Type B pancreatic cell (in vitro differentiated cells): Measurements from ENCODE around the gene EGLN3. TPM values are rescaled to one million over a fixed set of nuclear protein-coding genes. Genes with fewer than 3 reads are reported as not detected.
A peak's percentile ranks its signal among the peaks of the same experiment; 100 is the strongest.

Source experiments
- DNase-seq: peaks from one replicate; pipeline ENCODE4 v3.0.0; 2021; ENCODE audit warnings: mixed read lengths; ENCODE audit not compliant: unreplicated experiment; ENCODE audit errors: extremely low spot score
- H3K27ac Mint-ChIP-seq: 2 replicates; pipeline ENCODE4 v1.8.0; 2021; ENCODE audit warnings: mild to moderate bottlenecking, mixed read lengths
- H3K27me3 Mint-ChIP-seq: 2 replicates; pipeline ENCODE4 v1.8.0; 2021; ENCODE audit warnings: mixed read lengths
- H3K36me3 Mint-ChIP-seq: 2 replicates; pipeline ENCODE4 v1.8.0; 2021; ENCODE audit warnings: mixed read lengths
- H3K4me1 Mint-ChIP-seq: one replicate; pipeline ENCODE4 v1.8.0; 2021; ENCODE audit warnings: mixed read lengths; ENCODE audit not compliant: unreplicated experiment
- H3K4me3 Mint-ChIP-seq: 2 replicates; pipeline ENCODE4 v1.8.0; 2021; ENCODE audit warnings: mild to moderate bottlenecking, mixed read lengths
- H3K9me3 Mint-ChIP-seq: 2 replicates; pipeline ENCODE4 v1.8.0; 2021; ENCODE audit warnings: mixed read lengths
- CTCF ChIP-seq: fragments of 200-600 bp; sonication (generic); conservative IDR thresholded peaks from 2 replicates; pipeline ENCODE4 v1.5.0; 2021; ENCODE audit warnings: antibody characterized with exemption, mild to moderate bottlenecking
- total RNA-seq: library from RNA; stranded (reverse); gene quantifications from 2 replicates; pipeline ENCODE4 v1.2.1, GENCODE V29; 2021; ENCODE audit warnings: low replicate concordance

EGLN3 gene
- total RNA-seq, 1 donor from 2014 or later, result 13.6 TPM

- Mint-ChIP-seq H3K4me1 (no peaks in the 10 kb centered on the region), H3K9me3 (peaks cover 6% of the 10 kb centered on the region), H3K27ac (peak overlapping the region; percentile 5), H3K36me3 (no peaks in the 10 kb centered on the region), H3K27me3 (no peaks in the 10 kb centered on the region), H3K4me3 (no peak overlapping the region)
- no peak for DNase-seq
- TF ChIP-seq CTCF, result no peak
These were observed 42.2 kb downstream of the EGLN3 start for GRCh38 chr14:33908540-33909223.

GRCh38 chr14:33906968-33907367, 43.9 kb downstream of the EGLN3 start:
- H3K4me1 Mint-ChIP-seq, result no peaks in the 10 kb centered on the region
- no peak for TF ChIP-seq CTCF
- no peaks in the 10 kb centered on the region for H3K27me3 Mint-ChIP-seq
- H3K9me3 Mint-ChIP-seq, result peaks cover 6% of the 10 kb centered on the region
- no peaks in the 10 kb centered on the region for H3K36me3 Mint-ChIP-seq
- no peak overlapping the region for H3K27ac Mint-ChIP-seq
- no peak for DNase-seq
- no peak overlapping the region for H3K4me3 Mint-ChIP-seq

GRCh38 chr14:33904609-33905008, 46.3 kb downstream of the EGLN3 start:
- no peaks in the 10 kb centered on the region for H3K36me3 Mint-ChIP-seq
- H3K4me1 Mint-ChIP-seq, result no peaks in the 10 kb centered on the region
- DNase-seq, result no peak
- no peaks in the 10 kb centered on the region for H3K27me3 Mint-ChIP-seq
- H3K9me3 Mint-ChIP-seq, result peaks cover 6% of the 10 kb centered on the region
- no peak overlapping the region for H3K4me3 Mint-ChIP-seq
- no peak overlapping the region for H3K27ac Mint-ChIP-seq
- no peak for TF ChIP-seq CTCF

- no peak for TF ChIP-seq CTCF
- DNase-seq, result no peak
- no peak overlapping the region for H3K27ac Mint-ChIP-seq
- no peak overlapping the region for H3K4me3 Mint-ChIP-seq
- no peaks in the 10 kb centered on the region for H3K27me3 Mint-ChIP-seq
- no peaks in the 10 kb centered on the region for H3K36me3 Mint-ChIP-seq
- H3K4me1 Mint-ChIP-seq, result no peaks in the 10 kb centered on the region
- H3K9me3 Mint-ChIP-seq, result peaks cover 3% of the 10 kb centered on the region
These were observed 47.5 kb downstream of the EGLN3 start for GRCh38 chr14:33903369-33903768.

- Mint-ChIP-seq H3K4me1 (no peaks in the 10 kb centered on the region), H3K9me3 (no peaks in the 10 kb centered on the region), H3K27ac (no peak overlapping the region), H3K27me3 (no peaks in the 10 kb centered on the region), H3K4me3 (no peak overlapping the region), H3K36me3 (no peaks in the 10 kb centered on the region)
- DNase-seq, result no peak
- no peak for TF ChIP-seq CTCF
These were observed 48.5 kb downstream of the EGLN3 start for GRCh38 chr14:33902363-33902762.
